Bronchial epithelial cell (primary cell): Measurements from ENCODE around the gene PLCG2. TPM values are rescaled to one million over a fixed set of nuclear protein-coding genes. Genes with fewer than 3 reads are reported as not detected.

ENCODE experiments used
- DNase-seq: peaks from one replicate; pipeline ENCODE4 v3.0.0-alpha.2; 2010; ENCODE audit warnings: low read depth
- FAIRE-seq: peaks from 2 replicates; lab custom pipeline; 2011; peaks lifted over from hg19 to GRCh38; lab: Jason Lieb, UNC
- H3K27me3 ChIP-seq: 2 replicates; pipeline ENCODE4 v1.5.1; 2011; ENCODE audit warnings: low read length; ENCODE audit not compliant: control insufficient read depth, insufficient read depth
- H3K36me3 ChIP-seq: 2 replicates; pipeline ENCODE4 v1.5.1; 2011; ENCODE audit warnings: low read length; ENCODE audit not compliant: control insufficient read depth, insufficient read depth
- H3K4me3 ChIP-seq: 2 replicates; pipeline ENCODE4 v1.5.1; 2011; ENCODE audit warnings: mild to moderate bottlenecking, low read depth, low read length, control low read depth
- CTCF ChIP-seq: IDR thresholded peaks from 2 replicates; pipeline ENCODE4 v1.5.1; 2011; ENCODE audit warnings: mild to moderate bottlenecking, moderate library complexity, low read length, control low read depth, inconsistent platforms; ENCODE audit not compliant: insufficient read depth, severe bottlenecking
- total RNA-seq: library from RNA; depleted of rRNA; stranded (reverse); fragments of >200 nt; gene quantifications from 2 replicates; pipeline ENCODE4 v1.2.1, GENCODE V29; 2014

Gene PLCG2
- total RNA-seq, 1 donor from 2014 or later = 1.8 TPM

DNA sequence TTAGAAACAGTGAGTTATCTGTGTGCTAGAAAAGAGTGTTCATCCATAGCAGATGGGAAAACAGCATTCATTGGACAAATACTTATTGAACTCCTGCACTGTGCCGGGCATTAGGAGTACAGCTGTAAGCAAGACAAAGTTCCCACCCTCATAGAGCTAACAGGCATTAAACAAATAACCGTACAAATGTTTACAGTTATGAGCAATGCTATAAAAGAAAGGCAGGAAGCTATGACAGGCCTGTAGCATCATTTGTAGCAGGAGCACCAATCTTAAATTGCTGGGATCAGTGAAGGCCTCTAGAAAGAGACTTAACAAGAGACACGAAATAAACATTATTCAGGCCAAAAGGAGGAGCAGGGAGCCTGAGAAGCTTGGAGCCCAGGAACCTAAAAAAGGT is 216.6 kb downstream of the PLCG2 start:
- TF ChIP-seq CTCF = no peak
- FAIRE-seq (no peak), DNase-seq (peak; percentile 37)
- Histone ChIP-seq H3K36me3 (peaks cover 5% of the 10 kb centered on the region), H3K27me3 (no peaks in the 10 kb centered on the region), H3K4me3 (no peak overlapping the region)

GRCh38 chr16:81996664-81997509 is 217.8 kb downstream of the PLCG2 start:
- peak; percentile 32 for FAIRE-seq
- Histone ChIP-seq H3K36me3 (peaks cover 6% of the 10 kb centered on the region), H3K27me3 (no peaks in the 10 kb centered on the region), H3K4me3 (no peak overlapping the region)
- DNase-seq = peak; percentile 72
- peak; percentile 39 for TF ChIP-seq CTCF

GRCh38 chr16:81997738-81998137 is 218.6 kb downstream of the PLCG2 start:
- H3K36me3 ChIP-seq = peaks cover 6% of the 10 kb centered on the region
- H3K4me3 ChIP-seq = no peak overlapping the region
- TF ChIP-seq CTCF = no peak
- DNase-seq = peak; percentile 90
- FAIRE-seq = peak; percentile 23
- H3K27me3 ChIP-seq = no peaks in the 10 kb centered on the region

GRCh38 chr16:82002831-82003230 is 223.7 kb downstream of the PLCG2 start:
- no peak for FAIRE-seq

GRCh38 chr16:82004601-82005000 is 225.5 kb downstream of the PLCG2 start:
- TF ChIP-seq CTCF = no peak
- DNase-seq = no peak

More at GRCh38 chr16:82002831-82003230, 223.7 kb downstream of the PLCG2 start:
- DNase-seq = peak; percentile 44
- TF ChIP-seq CTCF = no peak
- H3K4me3 ChIP-seq = no peak overlapping the region
- H3K36me3 ChIP-seq = peaks cover 12% of the 10 kb centered on the region
- no peaks in the 10 kb centered on the region for H3K27me3 ChIP-seq

More at GRCh38 chr16:82004601-82005000, 225.5 kb downstream of the PLCG2 start:
- no peak for FAIRE-seq
- Histone ChIP-seq H3K27me3 (no peaks in the 10 kb centered on the region), H3K4me3 (no peak overlapping the region), H3K36me3 (peaks cover 11% of the 10 kb centered on the region)
